CD1c-positive myeloid dendritic cell (primary cell): ENCODE results near the gene CACNA1A.
"Not testable (repeated sequence)": the region's sequence is repeated elsewhere in the genome, so short reads cannot be mapped to it uniquely, and the experiment has no call there.

Experiments used
- DNase-seq: peaks from one replicate; pipeline ENCODE4 v3.0.0-alpha.2; 2016; ENCODE audit errors: extremely low spot score

The CACNA1A gene

DNA sequence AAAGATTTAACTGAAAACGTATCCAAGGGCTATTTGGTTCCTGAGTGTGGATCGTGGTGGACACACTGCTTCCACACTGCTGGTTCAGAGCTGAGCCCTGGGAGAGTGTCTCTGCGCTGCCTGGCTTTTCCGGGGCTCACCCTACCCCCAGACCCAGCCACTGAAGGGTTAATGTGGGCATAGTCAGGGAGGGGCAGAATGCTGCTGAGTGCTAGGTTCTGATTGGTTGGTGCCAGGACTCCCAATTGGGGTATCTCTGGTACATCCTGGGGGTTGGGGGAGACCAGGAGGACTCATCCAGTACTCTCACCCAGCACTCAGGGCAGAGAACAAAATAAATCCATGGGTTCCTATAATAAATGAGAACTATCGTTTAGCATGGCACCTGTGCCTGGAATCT is 142.3 kb downstream of the CACNA1A start:
- no peak for DNase-seq

DNA sequence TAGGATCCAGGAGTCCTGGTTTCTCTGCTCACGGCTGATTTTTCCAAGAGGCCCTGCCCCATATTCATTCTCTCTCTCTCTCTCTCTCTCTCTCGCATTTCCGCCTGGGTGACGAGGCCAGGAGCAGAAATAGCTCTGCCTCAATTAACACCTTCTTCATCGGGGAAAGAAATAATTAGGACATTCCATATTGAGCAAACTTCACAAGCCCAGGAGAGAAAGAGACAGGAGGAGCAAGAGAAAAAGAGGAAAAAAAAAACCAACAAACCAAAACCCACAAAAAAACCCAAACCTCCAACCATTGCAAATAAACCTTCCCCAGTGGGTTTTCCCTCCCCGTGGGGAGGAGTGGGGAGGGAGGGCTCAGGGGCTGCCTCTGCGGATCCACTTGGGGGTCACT is 143.0 kb downstream of the CACNA1A start:
- DNase-seq: no peak

DNA sequence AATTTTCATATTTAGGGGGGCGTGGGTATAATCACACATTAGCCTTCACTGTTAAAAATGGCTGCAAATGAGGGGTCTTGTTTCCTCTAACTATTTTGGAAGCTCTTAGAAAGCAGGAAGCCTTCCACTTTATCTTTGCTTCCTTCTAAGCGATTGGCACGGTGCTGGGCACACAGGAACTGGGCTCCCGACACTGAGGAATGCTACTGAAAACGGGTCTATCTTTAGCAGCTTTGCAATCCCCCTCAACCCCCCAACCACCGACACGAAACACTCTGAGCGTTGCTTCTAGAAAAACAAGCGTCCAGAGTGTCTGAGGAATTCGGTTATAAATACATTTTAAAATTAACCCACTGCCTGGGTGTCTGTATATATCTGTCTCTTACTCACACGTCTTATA is 143.6 kb downstream of the CACNA1A start:
- no peak for DNase-seq

DNA sequence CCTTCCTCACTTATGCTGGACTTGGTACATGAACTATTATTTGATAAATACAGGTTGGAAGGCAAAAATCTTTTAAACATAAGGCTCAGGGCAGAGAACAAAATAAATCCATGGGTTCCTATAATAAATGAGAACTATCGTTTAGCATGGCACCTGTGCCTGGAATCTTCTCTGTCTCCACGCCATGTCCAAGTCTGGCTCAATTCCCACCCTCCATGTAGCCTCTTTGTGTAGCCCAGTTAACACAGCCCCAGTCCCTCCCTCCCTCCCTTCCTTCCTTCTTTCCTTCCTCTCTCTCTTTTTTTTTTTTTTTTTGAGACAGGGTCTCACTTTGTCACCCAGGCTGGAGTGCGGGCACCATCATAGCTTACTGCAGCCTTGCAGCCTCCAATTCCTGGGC is 144.6 kb downstream of the CACNA1A start:
- DNase-seq: not testable (repeated sequence)

DNA sequence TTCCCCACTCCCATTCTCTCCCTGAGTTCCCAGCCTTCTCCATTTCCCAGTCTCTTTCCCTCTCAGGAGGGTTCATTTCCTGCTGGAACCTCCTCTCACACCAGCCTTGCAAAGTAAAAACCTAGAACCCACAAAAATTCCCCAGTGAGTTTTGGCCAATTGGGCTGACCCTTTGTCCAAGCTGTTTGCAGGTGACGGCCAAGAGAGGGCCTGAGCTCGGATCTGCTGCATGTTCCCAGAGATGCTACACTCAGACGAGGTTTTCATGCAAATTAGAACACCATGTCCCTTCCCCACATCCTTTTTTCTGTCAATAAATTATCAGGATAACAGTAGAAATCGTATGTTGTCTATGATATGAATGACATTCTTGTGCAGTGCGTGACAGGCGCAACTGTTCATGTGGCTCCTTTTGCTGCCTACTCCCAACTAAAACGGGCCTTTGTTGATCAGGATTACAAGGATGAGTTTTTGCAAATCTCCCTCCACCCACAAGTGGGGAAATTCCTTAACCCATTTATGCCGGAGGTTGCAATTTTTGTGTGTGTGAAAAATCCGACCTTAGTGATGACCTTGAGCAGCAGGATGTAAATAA is 149.5 kb downstream of the CACNA1A start:
- no peak for DNase-seq

DNA sequence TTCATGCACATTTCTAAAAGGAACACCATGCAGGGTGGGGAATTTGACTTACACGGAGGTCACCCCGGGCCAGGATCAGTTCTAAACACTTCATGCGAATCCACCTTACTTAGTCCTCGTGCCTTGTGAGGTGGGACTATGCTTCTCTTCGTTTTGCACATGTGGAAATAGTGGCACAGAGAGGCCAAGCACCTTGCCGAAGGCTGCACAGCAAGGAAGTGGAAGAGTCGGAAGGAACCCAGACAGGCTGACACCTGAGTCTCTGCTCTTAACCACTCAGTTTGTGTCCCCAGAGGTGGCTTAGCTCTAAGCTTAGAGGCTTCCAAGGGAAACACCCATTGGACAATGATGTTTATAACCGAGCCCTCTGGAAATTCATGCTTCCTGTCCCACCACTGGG is 150.1 kb downstream of the CACNA1A start:
- DNase-seq: no peak

DNA sequence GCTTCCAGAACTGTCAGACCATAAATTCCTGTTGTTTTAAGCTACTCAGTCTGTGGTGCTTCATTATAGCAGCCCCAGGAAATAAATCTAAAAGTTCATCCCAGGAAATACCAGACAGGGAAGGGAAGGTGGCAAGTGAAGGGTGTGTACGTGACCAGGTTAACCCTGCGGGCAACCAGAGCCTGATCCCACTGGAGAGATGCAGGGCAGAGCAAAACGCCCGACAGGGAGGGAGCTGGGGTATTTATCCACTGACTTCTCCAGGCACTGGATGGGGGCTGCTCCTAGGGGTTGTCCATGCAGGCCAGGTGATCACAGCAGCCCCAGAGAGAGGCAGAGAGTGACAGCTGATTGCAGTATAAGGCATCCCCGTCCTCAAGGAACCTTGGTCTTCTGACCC is 150.9 kb downstream of the CACNA1A start:
- DNase-seq: no peak

DNA sequence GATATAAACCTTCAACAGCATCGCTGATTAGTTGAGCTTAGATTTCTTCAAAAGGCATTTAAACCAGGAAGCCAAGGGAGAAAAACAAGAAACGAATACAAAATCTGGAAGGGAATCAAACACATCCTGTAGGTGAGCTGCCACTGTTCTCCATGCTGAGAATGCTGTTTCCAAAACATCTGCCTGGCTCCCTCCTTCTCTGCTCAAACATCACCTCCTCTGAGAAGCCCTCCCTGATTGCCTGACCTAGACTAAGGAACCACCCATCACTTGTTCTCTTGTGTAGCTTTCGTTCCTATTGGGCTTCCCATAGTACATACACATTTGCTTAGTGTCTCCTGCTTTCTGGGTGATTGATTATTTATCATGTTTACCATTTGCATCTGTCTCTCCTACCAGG is 152.7 kb downstream of the CACNA1A start:
- DNase-seq: no peak

DNA sequence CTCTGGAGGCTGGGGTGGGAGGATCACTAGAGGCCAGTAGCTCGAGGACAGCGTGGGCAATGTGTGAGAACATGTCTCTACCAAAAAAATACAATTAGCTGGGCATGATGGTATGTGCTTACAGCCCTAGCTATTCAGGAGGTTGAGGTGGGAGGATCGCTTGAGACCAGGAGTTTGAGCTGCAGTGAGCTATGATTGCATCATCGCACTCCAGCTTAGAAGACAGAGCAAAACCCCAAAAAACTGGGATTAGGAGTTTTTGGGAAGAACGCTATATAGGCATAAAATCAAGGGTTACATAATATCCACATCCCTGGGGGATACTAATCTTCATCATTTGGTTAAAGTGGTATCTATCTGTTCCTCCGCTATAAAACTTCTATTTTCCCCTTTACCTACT is 155.5 kb downstream of the CACNA1A start:
- no peak for DNase-seq

DNA sequence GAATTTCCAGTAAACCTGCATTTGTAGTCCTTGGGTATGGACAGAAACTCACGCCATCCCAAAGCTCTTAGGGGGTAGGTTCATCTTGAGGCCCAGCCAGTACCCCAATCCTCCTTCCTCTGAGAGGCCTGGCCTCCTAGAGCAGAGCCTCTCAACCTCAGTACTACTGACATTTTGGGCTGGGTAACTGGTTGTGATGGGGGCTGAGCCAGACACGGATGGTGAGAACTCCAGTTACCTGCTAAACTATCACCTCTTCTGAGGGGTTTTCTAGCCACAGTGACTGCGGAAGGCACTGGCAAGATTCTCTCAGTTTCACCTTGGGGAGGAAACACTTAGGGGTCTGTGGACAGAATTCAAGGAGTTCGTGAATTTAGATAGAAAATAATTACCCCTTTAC is 156.2 kb downstream of the CACNA1A start:
- DNase-seq: no peak

DNA sequence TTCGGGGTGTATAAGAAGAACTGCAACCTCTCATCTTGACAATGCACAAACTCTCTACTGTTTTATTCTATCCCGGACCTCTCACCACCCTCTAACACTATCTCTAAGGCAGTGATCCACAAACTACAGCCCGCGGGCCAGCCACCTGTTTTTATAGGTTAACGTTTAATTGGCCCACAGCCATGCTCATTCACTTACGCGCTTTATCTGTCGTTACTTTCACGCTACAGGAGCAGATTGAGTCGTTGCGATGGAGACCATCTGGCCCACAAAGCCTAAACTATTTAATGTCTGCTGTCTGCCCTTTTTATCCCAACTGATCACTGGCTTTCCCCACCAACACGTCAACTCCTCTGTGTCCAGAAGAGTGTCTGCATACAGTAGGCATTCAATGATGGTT is 158.9 kb downstream of the CACNA1A start:
- no peak for DNase-seq

DNA sequence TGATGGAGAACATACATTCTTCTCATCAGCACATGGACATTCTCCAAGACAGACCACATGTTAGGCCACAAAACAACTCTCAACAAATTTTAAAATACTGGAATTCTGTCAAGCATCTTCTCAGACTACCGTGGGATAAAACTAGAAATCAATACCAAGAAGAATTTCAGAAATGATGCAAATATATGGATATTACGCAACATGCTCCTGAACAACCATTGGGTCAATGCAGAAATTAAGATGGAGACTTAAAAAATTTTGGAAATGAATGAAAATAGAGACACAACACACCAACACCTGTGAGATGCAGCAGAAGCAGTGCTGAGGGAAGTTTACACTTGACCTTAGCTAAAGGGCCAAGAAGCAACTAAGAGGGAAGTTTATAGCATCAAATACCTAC is 162.8 kb downstream of the CACNA1A start:
- DNase-seq: no peak

DNA sequence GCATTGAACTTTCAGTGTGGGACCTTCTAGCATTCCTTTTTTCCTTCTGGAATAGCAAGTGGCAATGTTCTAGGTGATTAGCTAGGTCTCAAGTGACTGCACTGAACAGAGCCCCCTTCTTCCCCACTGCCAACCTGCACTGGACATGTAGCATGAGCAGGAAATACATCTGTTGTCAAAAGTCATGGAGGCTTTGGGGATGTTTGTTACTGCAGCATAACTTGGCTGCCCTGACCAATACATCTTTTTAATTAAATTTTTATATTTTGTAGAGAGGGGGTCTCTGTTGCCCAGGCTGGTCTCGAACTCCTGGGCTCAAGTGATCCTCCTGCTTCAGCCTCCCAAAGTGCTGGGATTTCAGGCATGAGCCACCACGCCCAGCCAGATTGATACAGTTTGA is 163.6 kb downstream of the CACNA1A start:
- DNase-seq: no peak

DNA sequence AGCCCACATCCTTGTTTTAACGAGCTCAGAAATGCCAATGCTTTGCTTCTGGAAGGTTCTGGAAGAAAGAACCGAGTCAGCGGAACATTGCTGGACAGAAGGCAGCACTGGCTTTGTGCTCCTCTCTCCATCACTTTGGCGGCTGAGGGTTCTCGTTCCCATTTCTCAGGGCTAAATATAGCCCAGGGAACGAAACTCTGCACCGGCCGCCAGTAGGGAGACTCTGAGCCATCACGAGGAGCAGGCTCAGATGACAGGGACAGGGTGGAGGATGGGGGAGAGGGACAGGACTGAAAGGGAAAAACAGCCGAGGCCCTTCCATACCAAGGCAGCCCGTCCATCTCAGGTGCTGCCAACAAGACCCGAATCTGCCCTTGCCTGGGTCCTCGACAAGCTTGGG is 166.4 kb downstream of the CACNA1A start:
- DNase-seq: no peak

DNA sequence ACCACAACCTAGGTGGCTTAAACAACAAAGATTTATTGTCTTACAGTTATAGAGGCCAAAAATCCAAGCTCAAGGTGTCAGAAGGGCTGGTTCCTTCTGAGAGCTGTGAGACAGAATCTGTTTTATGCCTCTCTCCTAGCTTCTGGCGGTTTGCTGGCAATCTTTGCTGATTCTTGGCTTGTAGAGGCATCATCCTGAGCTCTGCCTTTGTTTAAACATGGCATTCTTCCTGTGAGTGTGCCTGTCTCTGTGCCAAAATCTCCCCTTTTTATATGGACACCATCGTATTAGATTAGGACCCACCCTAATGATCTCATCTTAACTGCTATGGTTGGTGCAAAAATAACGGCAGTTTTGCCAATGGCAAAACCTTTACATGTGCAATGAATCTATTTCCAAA is 169.1 kb downstream of the CACNA1A start:
- DNase-seq: no peak

DNA sequence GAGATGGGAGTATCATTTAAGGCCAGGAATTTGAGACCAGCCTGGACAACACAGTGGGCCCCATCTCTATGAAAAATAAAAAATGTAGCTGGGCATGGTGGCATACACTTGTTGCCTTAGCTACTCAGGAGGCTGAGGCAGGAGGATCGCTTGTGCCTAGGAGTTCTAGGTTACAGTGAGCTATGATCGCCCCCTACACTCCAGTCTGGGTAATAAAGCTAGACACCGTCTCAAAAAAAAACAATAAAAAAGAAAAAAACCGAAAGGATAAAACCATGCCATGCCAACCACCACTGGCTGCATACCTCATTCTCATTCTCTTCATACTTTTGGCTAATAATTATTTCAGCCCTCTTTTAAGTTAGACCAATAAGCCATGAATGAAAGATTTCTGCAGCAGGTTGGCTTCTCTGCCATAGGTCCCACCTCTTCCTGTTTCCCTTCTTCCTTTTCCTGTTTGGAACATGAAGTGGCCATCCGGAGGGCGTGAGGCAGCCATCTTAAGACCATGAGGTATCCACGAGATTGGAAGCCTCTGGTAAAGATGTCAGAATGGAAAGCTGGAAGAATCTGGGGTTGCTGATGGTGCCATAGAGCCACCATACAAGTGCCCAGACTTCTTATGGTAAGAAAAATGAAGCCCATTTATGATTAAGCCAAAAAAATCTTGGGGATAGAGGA is 171.3 kb downstream of the CACNA1A start:
- no peak for DNase-seq

DNA sequence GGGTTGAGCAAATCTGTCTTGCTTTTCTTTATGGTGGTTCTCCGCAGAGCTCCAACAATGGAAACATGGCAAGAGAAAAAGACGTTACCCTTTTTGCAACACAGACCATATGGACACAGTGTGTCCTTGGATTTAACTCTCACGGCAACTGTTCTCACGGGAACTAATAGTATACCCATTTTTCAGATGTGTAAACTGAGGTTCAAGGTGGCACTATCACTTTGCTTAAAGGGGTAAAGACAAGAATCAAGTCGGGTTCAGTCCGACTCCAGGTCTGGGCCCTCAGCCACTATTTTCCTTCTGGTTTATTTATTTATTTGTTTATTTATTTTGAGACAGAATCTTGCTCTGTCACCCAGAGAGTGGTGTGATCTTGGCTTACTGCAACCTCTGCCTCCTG is 176.0 kb downstream of the CACNA1A start:
- DNase-seq: no peak

DNA sequence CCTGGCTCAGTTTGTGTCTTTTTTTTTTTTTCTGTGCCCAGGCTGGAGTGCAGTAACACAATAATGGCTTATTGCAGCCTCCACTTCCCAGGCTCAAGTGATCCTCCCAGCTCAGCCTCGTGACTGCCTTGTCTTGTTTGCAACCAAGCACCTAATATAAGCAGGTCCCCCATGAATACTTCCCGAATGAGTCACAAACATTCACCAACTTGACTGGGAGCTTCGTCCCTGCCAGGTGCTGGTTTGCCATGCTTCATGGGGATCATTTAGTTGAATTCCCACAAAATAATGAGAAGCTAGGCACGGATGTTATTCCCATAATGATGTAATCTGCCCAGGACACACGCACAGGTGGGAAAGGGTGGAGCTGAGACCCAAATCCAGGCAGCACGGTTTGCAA is 176.5 kb downstream of the CACNA1A start:
- no peak for DNase-seq

DNA sequence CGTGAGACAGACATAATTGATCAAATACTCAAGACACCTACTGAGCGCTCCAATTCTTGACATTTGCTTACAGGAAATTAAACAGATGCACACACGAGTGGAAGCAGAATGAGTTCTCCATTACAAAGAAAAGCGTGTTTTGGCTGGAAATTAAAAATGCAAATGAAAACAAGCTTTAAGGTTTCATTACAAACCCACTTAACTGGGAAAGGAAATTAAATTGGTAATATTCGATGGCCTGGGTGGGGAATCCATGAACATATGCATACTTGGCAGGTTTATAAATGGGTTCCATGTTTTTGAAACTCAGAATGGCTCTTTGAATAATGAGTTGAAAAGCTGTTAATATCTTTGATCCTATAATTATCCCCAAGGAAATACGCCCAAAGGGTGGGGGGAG is 178.0 kb downstream of the CACNA1A start:
- DNase-seq: no peak

DNA sequence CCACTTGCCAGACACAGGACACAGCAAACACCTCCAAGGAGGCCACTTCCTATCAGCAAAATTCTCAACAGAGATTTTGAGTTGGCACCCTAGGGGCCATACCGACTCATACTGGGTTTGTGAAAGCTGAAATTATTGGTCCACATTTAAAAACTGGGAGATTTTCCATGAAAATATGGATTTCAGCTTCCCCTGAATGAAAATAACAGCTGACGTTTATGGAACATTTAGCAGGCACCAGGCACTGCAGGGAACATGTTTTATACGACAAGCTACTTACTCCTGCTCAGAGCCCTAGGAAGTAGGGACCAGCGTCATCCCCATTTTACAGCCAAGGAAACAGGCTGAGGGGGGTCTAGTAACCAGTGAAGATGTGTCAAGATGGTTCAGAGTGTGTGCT is 186.8 kb downstream of the CACNA1A start:
- no peak for DNase-seq

DNA sequence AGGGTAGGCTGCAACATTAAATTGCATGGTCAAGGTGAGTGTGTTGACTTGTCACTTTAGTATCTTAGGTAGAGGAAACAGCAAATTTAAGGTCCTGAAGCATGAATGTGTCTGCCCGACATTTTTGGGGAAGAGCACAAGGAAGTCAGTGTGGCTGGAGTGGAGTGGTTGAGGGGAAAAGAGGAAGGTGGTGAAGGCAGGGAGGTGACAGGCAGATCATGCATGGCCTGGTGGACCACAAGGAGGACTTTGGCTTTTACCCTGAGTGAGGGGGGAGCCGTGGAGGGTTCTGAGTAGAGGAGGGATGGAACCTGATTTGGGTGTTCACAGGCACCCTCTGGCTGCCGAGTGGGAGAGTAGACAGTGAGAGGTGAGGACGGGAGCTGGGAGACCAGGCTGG is 188.1 kb downstream of the CACNA1A start:
- no peak for DNase-seq

DNA sequence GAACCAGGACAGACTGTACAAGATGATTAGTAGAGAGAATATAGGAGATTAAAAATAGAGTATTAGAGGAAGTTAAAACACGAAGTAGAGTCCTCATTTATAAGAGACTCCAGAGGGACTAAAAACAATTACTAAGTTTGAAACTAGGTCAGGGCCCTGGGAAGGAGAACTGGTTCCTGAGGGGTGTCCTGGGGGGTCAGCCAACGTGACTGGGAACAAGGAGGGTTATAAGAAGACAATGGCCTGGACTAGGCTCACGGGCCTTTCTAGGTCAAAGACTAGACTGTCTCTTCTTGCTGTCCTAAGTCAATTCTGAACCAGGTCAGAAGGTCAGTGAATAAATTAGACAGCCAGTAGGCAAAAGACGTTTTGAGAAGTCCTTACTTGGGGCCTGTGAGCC is 190.8 kb downstream of the CACNA1A start:
- no peak for DNase-seq

DNA sequence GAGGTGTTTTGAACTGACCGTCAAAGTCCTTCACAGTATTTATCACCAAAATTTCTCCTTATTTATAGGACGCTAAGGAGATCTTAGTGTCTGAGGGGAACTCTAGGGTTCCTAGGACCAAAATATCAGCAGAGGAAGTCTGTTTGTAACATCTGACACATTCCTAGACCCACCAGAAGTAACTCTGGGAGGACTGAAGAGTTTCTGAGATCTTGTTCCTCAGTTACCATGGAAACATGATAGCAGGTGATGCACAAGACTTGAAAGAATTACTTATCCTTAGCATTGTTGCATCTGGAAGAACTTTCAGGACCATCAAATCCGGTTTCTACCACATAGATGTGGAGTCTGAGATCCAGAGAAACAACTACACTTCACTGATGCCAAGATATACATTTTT is 191.5 kb downstream of the CACNA1A start:
- no peak for DNase-seq

DNA sequence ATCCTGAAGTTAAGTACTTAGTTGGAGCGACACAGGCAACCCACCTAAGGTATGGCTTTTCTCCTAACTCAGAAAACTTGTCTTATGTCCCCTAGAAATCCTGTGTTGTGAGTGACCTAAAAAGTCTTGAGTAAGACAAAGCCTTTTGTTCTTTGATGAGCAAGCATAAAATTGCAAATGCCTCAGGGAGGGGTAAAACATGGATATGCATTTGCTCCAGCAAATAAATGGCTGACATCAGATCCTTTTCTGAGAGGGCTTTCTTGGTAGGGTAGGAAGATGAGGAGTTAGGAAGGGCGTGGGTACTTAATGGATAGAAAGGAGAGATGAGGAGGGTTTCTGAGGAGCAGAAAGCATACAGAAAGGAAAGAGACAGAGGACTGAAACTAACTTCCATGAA is 192.4 kb downstream of the CACNA1A start:
- DNase-seq: no peak
